ENCODE measurements around the gene DYNLRB1.

The DYNLRB1 gene

GRCh38 chr20:34529742-34530141, 13.5 kb downstream of the DYNLRB1 start:
- no peaks in the 10 kb centered on the region for H4K20me1 ChIP-seq (ENCODE audit: control insufficient read depth, insufficient read depth, low read depth, low read length)
- no peaks in the 10 kb centered on the region for H3K4me1 ChIP-seq (ENCODE audit: control insufficient read depth, low read length)
- no peaks in the 10 kb centered on the region for H3K9me3 ChIP-seq (ENCODE audit: control insufficient read depth, insufficient read depth, low read length)
- H3K79me2 ChIP-seq (ENCODE audit: control insufficient read depth, low read length) = peaks cover 11% of the 10 kb centered on the region
- TF ChIP-seq CTCF (IDR thresholded peaks at IDR 0.05; ENCODE audit: low read depth, low read length, poor library complexity, severe bottlenecking) (no peak), EZH2phosphoT487 (IDR thresholded peaks at IDR 0.05; ENCODE audit: borderline replicate concordance, low read length) (no peak)
- H3F3A ChIP-seq (ENCODE audit: control insufficient read depth, insufficient read depth) = no peaks in the 10 kb centered on the region
- no peaks in the 10 kb centered on the region for H3K27me3 ChIP-seq (ENCODE audit: control insufficient read depth, low read length)
- H3K27ac ChIP-seq (ENCODE audit: low read depth, low read length) = no peak overlapping the region
- no peak overlapping the region for H3K4me2 ChIP-seq (ENCODE audit: low read length)
- peaks cover 75% of the 10 kb centered on the region for H3K36me3 ChIP-seq (ENCODE audit: control insufficient read depth, low read length)
- no peak overlapping the region for H3K4me3 ChIP-seq (ENCODE audit: low read length)
- no peaks in the 10 kb centered on the region for H3K9me2 ChIP-seq (replicated peaks; ENCODE audit: control insufficient read depth, low read length)

- no peaks in the 10 kb centered on the region for H4K20me1 ChIP-seq (ENCODE audit: control insufficient read depth, insufficient read depth, low read depth, low read length)
- H3K4me3 ChIP-seq (ENCODE audit: low read length) = no peak overlapping the region
- TF ChIP-seq EZH2phosphoT487 (IDR thresholded peaks at IDR 0.05; ENCODE audit: borderline replicate concordance, low read length) (no peak), CTCF (IDR thresholded peaks at IDR 0.05; ENCODE audit: low read depth, low read length, poor library complexity, severe bottlenecking) (no peak)
- peaks cover 5% of the 10 kb centered on the region for H3K79me2 ChIP-seq (ENCODE audit: control insufficient read depth, low read length)
- H3F3A ChIP-seq (ENCODE audit: control insufficient read depth, insufficient read depth) = no peaks in the 10 kb centered on the region
- no peaks in the 10 kb centered on the region for H3K9me3 ChIP-seq (ENCODE audit: control insufficient read depth, insufficient read depth, low read length)
- no peak overlapping the region for H3K27ac ChIP-seq (ENCODE audit: low read depth, low read length)
- H3K9me2 ChIP-seq (replicated peaks; ENCODE audit: control insufficient read depth, low read length) = no peaks in the 10 kb centered on the region
- H3K36me3 ChIP-seq (ENCODE audit: control insufficient read depth, low read length) = peaks cover 74% of the 10 kb centered on the region
- no peak overlapping the region for H3K4me2 ChIP-seq (ENCODE audit: low read length)
- no peaks in the 10 kb centered on the region for H3K27me3 ChIP-seq (ENCODE audit: control insufficient read depth, low read length)
- no peaks in the 10 kb centered on the region for H3K4me1 ChIP-seq (ENCODE audit: control insufficient read depth, low read length)
These were observed 14.1 kb downstream of the DYNLRB1 start for GRCh38 chr20:34530342-34530741.

- TF ChIP-seq EZH2phosphoT487 (IDR thresholded peaks at IDR 0.05; ENCODE audit: borderline replicate concordance, low read length) (no peak), CTCF (IDR thresholded peaks at IDR 0.05; ENCODE audit: low read depth, low read length, poor library complexity, severe bottlenecking) (no peak)
- Histone ChIP-seq H3K4me3 (ENCODE audit: low read length) (no peak overlapping the region), H3K9me3 (ENCODE audit: control insufficient read depth, insufficient read depth, low read length) (no peaks in the 10 kb centered on the region), H3K79me2 (ENCODE audit: control insufficient read depth, low read length) (no peaks in the 10 kb centered on the region), H3K9me2 (replicated peaks; ENCODE audit: control insufficient read depth, low read length) (no peaks in the 10 kb centered on the region), H3K4me1 (ENCODE audit: control insufficient read depth, low read length) (no peaks in the 10 kb centered on the region), H3F3A (ENCODE audit: control insufficient read depth, insufficient read depth) (no peaks in the 10 kb centered on the region), H4K20me1 (ENCODE audit: control insufficient read depth, insufficient read depth, low read depth, low read length) (no peaks in the 10 kb centered on the region), H3K36me3 (ENCODE audit: control insufficient read depth, low read length) (peaks cover 69% of the 10 kb centered on the region), H3K27me3 (ENCODE audit: control insufficient read depth, low read length) (no peaks in the 10 kb centered on the region), H3K4me2 (ENCODE audit: low read length) (no peak overlapping the region), H3K27ac (ENCODE audit: low read depth, low read length) (no peak overlapping the region)
These were observed 15.5 kb downstream of the DYNLRB1 start for GRCh38 chr20:34531608-34532265.
